ENCODE measurements around the gene PVRIG. TPM values are rescaled to one million over a fixed set of nuclear protein-coding genes. Genes with fewer than 3 reads are reported as not detected.
"Not testable (repeated sequence)": the region's sequence is repeated elsewhere in the genome, so short reads cannot be mapped to it uniquely, and the experiment has no call there.

PVRIG gene
- total RNA-seq = 1 to 10 TPM in 1 of 3 donors, under 1 TPM in 2; 0.32 to 1.2 (median 0.66) TPM

- H3K27me3 ChIP-seq; DNase-seq (ENCODE audit: low spot score in 2 of 2); intact Hi-C loops (cut with DNase I; ENCODE audit: low total_unique reads); H3K9me3 ChIP-seq; H3K36me3 ChIP-seq; H3K4me1 ChIP-seq: not testable (repeated sequence)
- H3K4me3 ChIP-seq = peak within 1 kb of the TSS in 2 of 3 donors; percentile 9 to 11
- peak within 1 kb of the TSS in 1 of 2 donors; percentile 43 for H3K27ac ChIP-seq
These were observed at the start of gene PVRIG for GRCh38 chr7:100219801-100220585. PVRIG (plus strand) TSS chr7:100219949; CDS start chr7:100219971, 22 bp downstream.

GRCh38 chr7:100170101-100170897 is 49.5 kb upstream of the PVRIG start:
- Histone ChIP-seq H3K27me3 (no peaks in the 10 kb centered on the region), H3K36me3 (no peaks in the 10 kb centered on the region), H3K4me1 (no peaks in the 10 kb centered on the region), H3K9me3 (no peaks in the 10 kb centered on the region), H3K4me3 (no peak overlapping the region), H3K27ac (no peak overlapping the region)
- no peak for DNase-seq (ENCODE audit: low spot score in 2 of 2)
- TF ChIP-seq POLR2AphosphoS5 (IDR thresholded peaks at IDR 0.05) = no peak
- TF ChIP-seq CTCF (IDR thresholded peaks at IDR 0.05) = no peak
- TF ChIP-seq POLR2A (IDR thresholded peaks at IDR 0.05) = no peak
- intact Hi-C loops (cut with DNase I; ENCODE audit: low total_unique reads) = no loop called here

- TF ChIP-seq POLR2A (IDR thresholded peaks at IDR 0.05) = no peak
- no peak for TF ChIP-seq CTCF (IDR thresholded peaks at IDR 0.05)
- no peak for TF ChIP-seq POLR2AphosphoS5 (IDR thresholded peaks at IDR 0.05)
- DNase-seq (ENCODE audit: low spot score in 2 of 2) = no peak
- H3K9me3 ChIP-seq = no peaks in the 10 kb centered on the region
- intact Hi-C loops (cut with DNase I; ENCODE audit: low total_unique reads) = no loop called here
- H3K4me3 ChIP-seq = peak overlapping the region; percentile 14 to 70 (median 60)
- H3K4me1 ChIP-seq = no peaks in the 10 kb centered on the region
- H3K27ac ChIP-seq = no peak overlapping the region
- no peaks in the 10 kb centered on the region for H3K27me3 ChIP-seq
- no peaks in the 10 kb centered on the region for H3K36me3 ChIP-seq
These were observed 48.6 kb upstream of the PVRIG start for GRCh38 chr7:100171087-100171681.

GRCh38 chr7:100171840-100172239 is 47.9 kb upstream of the PVRIG start:
- Histone ChIP-seq H3K9me3 (no peaks in the 10 kb centered on the region), H3K27me3 (no peaks in the 10 kb centered on the region), H3K4me3 (peak overlapping the region; percentile 14 to 70 (median 60)), H3K4me1 (no peaks in the 10 kb centered on the region), H3K36me3 (no peaks in the 10 kb centered on the region), H3K27ac (no peak overlapping the region)
- DNase-seq (ENCODE audit: low spot score in 2 of 2) = no peak
- TF ChIP-seq POLR2A (IDR thresholded peaks at IDR 0.05) = no peak
- no peak for TF ChIP-seq CTCF (IDR thresholded peaks at IDR 0.05)
- TF ChIP-seq POLR2AphosphoS5 (IDR thresholded peaks at IDR 0.05) = no peak
- intact Hi-C loops (cut with DNase I; ENCODE audit: low total_unique reads) = no loop called here

- H3K27me3 ChIP-seq = no peaks in the 10 kb centered on the region
- intact Hi-C loops (cut with DNase I; ENCODE audit: low total_unique reads) = no loop called here
- H3K36me3 ChIP-seq = no peaks in the 10 kb centered on the region
- DNase-seq (ENCODE audit: low spot score in 2 of 2) = no peak
- no peak overlapping the region for H3K4me3 ChIP-seq
- TF ChIP-seq POLR2AphosphoS5 (IDR thresholded peaks at IDR 0.05) (no peak), POLR2A (IDR thresholded peaks at IDR 0.05) (no peak), CTCF (IDR thresholded peaks at IDR 0.05) (no peak)
- no peak overlapping the region for H3K27ac ChIP-seq
- no peaks in the 10 kb centered on the region for H3K9me3 ChIP-seq
- no peaks in the 10 kb centered on the region for H3K4me1 ChIP-seq
These were observed 45.8 kb upstream of the PVRIG start for GRCh38 chr7:100173806-100174495.
